ENCODE results near the gene PRG3.
A peak's percentile ranks its signal among the peaks of the same experiment; 100 is the strongest.
"Not testable (repeated sequence)": the region's sequence is repeated elsewhere in the genome, so short reads cannot be mapped to it uniquely, and the experiment has no call there.

The PRG3 gene

DNA sequence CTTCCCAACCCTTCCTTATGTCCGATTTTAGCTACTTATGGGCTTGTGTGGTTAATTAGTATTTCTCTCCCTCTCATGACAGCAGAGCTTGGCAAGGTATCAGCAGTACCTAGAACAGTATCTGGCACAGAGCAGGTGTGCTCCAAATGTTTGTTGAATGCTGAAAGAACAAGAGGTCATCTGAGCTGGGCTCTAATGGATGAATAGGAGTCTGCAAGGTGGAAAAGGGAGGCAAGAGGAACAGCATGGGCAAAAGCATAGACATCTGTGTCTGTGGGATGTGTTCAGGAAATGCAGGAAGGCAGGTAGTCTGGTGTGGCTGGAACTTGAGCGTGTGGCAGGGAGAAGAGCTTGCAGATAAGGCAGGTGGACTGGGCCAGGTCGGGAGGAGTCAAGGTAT is 19.0 kb downstream of the PRG3 start:
- no peak overlapping the region for H3K9ac ChIP-seq (ENCODE audit: low read length in 5 of 5)
- no peak overlapping the region for H3K4me3 ChIP-seq (ENCODE audit: low read depth in 1 of 5, low read length in 5 of 5)
- peaks cover 0 to 5% (median 0%) of the 10 kb centered on the region in 5 donors for H3K27me3 ChIP-seq (ENCODE audit: control insufficient read depth in 5 of 5, insufficient read depth in 4 of 5, low read length in 5 of 5)

DNA sequence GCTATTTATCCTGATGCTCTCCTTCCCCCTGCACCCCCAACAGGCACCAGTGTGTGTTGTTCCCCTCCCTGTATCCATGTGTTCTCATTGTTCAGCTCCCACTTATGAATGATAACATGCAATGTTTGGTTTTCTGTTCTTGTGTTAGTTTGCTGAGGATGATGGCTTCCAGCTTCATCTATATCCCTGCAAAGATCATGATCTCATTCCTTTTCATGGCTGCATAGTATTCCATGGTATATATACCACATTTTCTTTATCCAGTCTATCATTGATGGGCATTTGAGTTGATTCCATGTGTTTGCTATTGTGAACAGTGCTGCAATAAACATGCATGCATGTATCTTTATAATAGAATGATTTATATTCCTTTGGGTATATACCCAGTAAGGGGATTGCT is 19.5 kb downstream of the PRG3 start:
- not testable (repeated sequence) for H3K4me1 ChIP-seq (ENCODE audit: control insufficient read depth in 5 of 5, insufficient read depth in 5 of 5, low read length in 5 of 5); H3K4me3 ChIP-seq (ENCODE audit: low read depth in 1 of 5, low read length in 5 of 5); H3K36me3 ChIP-seq (ENCODE audit: control insufficient read depth in 5 of 5, insufficient read depth in 5 of 5, low read length in 5 of 5); H3K9ac ChIP-seq (ENCODE audit: low read length in 5 of 5); H3K27me3 ChIP-seq (ENCODE audit: control insufficient read depth in 5 of 5, insufficient read depth in 4 of 5, low read length in 5 of 5); H3K27ac ChIP-seq (ENCODE audit: low read depth, low read length); H3K9me3 ChIP-seq (ENCODE audit: control insufficient read depth in 5 of 5, low read length in 5 of 5)

More for the DNA sequence above, 19.0 kb downstream of the PRG3 start:
- Histone ChIP-seq H3K27ac (ENCODE audit: low read depth, low read length) (no peak overlapping the region), H3K9me3 (ENCODE audit: control insufficient read depth in 5 of 5, low read length in 5 of 5) (peaks cover 0 to 2% (median 0%) of the 10 kb centered on the region in 5 donors), H3K4me1 (ENCODE audit: control insufficient read depth in 5 of 5, insufficient read depth in 5 of 5, low read length in 5 of 5) (peaks cover 0 to 3% (median 0%) of the 10 kb centered on the region in 5 donors), H3K36me3 (ENCODE audit: control insufficient read depth in 5 of 5, insufficient read depth in 5 of 5, low read length in 5 of 5) (no peaks in the 10 kb centered on the region)

DNA sequence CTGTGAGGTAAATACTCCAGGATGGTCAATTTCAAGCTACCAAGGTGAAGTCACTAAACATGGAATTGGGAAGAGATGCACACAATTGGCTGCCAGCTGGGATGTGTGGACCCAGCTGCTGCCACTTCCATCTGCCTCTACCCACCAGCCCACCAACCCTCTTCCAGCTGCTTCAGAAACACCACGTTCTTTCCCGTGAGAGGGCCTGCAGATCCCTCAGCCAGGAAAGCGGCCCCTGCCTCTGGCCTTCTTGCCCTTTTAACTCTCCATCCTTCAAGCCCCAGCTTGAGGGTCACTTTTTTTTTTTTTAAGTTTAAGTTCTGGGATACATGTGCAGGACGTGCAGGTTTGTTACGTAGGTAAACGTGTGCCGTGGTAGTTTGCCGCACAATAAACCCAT is 20.0 kb downstream of the PRG3 start:
- H3K9me3 ChIP-seq (ENCODE audit: control insufficient read depth in 5 of 5, low read length in 5 of 5): peaks cover 0 to 2% (median 0%) of the 10 kb centered on the region in 5 donors

DNA sequence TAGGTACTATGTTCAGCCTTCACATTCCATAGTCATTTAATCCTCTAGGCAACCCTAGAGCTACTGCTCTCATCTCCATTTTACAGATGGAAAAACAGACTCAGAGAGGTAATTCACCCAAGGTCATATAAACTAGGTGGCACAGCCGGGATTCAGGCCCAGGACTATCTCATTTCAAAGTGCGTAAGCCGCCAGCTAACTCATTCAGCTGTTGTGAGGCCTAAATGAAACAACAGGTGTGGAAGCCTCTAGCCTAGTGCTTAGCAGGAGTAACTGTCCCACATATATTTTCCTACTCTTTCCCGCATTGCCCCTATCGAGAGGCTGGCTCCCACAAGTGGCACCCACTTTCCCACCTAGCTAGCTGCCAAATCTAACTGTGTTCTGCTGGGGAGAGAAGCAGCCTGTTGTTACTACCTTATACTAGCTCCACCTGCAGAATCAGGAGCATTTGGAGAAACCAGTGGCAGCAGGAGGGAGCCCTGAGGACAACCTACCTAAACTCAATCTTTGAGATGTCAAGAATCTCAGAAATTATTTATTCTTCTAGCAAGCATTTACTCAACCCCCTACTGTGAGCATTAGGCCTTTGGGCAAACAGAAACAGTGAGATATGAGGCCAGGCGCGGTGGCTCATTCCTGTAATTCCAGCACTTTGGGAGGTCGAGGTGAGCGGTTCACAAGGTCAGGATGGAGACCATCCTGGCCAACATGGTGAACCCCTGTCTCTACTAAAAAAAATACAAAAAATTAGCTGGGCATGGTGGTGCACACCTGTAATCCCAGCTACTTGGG is 20.9 kb downstream of the PRG3 start:
- H3K27me3 ChIP-seq (ENCODE audit: control insufficient read depth in 5 of 5, insufficient read depth in 4 of 5, low read length in 5 of 5): peaks cover 0 to 5% (median 0%) of the 10 kb centered on the region in 5 donors
- no peak overlapping the region for H3K9ac ChIP-seq (ENCODE audit: low read length in 5 of 5)
- peaks cover 0 to 2% (median 0%) of the 10 kb centered on the region in 5 donors for H3K9me3 ChIP-seq (ENCODE audit: control insufficient read depth in 5 of 5, low read length in 5 of 5)
- H3K4me1 ChIP-seq (ENCODE audit: control insufficient read depth in 5 of 5, insufficient read depth in 5 of 5, low read length in 5 of 5): peaks cover 0 to 3% (median 0%) of the 10 kb centered on the region in 5 donors
- H3K4me3 ChIP-seq (ENCODE audit: low read depth in 1 of 5, low read length in 5 of 5): no peak overlapping the region
- H3K27ac ChIP-seq (ENCODE audit: low read depth, low read length): no peak overlapping the region
- H3K36me3 ChIP-seq (ENCODE audit: control insufficient read depth in 5 of 5, insufficient read depth in 5 of 5, low read length in 5 of 5): no peaks in the 10 kb centered on the region

More for the DNA sequence above, 20.0 kb downstream of the PRG3 start:
- Histone ChIP-seq H3K27ac (ENCODE audit: low read depth, low read length) (no peak overlapping the region), H3K36me3 (ENCODE audit: control insufficient read depth in 5 of 5, insufficient read depth in 5 of 5, low read length in 5 of 5) (no peaks in the 10 kb centered on the region), H3K9ac (ENCODE audit: low read length in 5 of 5) (no peak overlapping the region), H3K4me1 (ENCODE audit: control insufficient read depth in 5 of 5, insufficient read depth in 5 of 5, low read length in 5 of 5) (peaks cover 0 to 3% (median 0%) of the 10 kb centered on the region in 5 donors), H3K27me3 (ENCODE audit: control insufficient read depth in 5 of 5, insufficient read depth in 4 of 5, low read length in 5 of 5) (peaks cover 0 to 5% (median 0%) of the 10 kb centered on the region in 5 donors), H3K4me3 (ENCODE audit: low read depth in 1 of 5, low read length in 5 of 5) (no peak overlapping the region)

DNA sequence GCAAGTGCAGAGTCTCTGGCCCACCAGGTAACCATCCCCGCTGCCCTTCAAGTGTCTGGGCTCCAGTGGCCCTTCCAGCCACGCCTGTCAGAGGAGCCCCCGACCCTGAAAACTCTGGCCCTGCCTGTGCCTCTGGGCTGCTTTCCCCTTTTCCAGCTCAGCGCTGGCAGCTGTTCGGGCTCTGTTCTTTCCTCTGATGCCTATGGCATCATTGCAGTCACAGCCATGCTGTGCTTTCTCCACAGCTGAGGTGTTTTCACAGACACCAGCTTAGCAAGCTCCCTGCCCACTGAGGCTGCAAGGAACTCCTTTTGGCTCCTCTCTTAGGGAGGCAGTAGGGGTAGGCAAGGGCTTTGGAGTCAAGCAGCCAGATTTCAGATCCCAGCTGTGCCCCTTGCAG is 21.6 kb downstream of the PRG3 start:
- no peaks in the 10 kb centered on the region for H3K36me3 ChIP-seq (ENCODE audit: control insufficient read depth in 5 of 5, insufficient read depth in 5 of 5, low read length in 5 of 5)
- peaks cover 0 to 5% (median 0%) of the 10 kb centered on the region in 5 donors for H3K27me3 ChIP-seq (ENCODE audit: control insufficient read depth in 5 of 5, insufficient read depth in 4 of 5, low read length in 5 of 5)
- no peak overlapping the region for H3K27ac ChIP-seq (ENCODE audit: low read depth, low read length)
- peaks cover 0 to 2% (median 0%) of the 10 kb centered on the region in 5 donors for H3K9me3 ChIP-seq (ENCODE audit: control insufficient read depth in 5 of 5, low read length in 5 of 5)
- peaks cover 0 to 3% (median 0%) of the 10 kb centered on the region in 5 donors for H3K4me1 ChIP-seq (ENCODE audit: control insufficient read depth in 5 of 5, insufficient read depth in 5 of 5, low read length in 5 of 5)
- no peak overlapping the region for H3K4me3 ChIP-seq (ENCODE audit: low read depth in 1 of 5, low read length in 5 of 5)
- no peak overlapping the region for H3K9ac ChIP-seq (ENCODE audit: low read length in 5 of 5)

DNA sequence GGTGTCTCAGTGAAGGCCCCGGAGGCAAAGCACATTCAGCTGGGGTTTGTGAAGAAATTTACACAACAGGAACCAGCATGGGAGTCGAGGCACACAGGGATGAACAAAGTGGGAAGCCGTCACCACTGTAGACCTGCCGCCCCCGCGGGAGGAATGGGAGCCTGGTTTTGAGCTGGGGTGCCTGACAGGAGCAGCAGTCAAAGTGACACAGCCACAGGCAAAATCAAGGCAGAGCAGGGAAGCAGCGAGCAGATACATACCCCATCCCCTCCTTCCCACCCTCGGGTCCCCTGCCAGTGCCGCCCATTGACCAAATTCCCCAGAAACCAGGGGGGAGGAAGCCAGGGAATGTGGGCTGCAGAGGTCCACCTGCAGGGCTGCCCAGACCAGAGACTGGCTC is 22.0 kb downstream of the PRG3 start:
- Histone ChIP-seq H3K27ac (ENCODE audit: low read depth, low read length) (no peak overlapping the region), H3K4me1 (ENCODE audit: control insufficient read depth in 5 of 5, insufficient read depth in 5 of 5, low read length in 5 of 5) (peaks cover 0 to 3% (median 0%) of the 10 kb centered on the region in 5 donors)

DNA sequence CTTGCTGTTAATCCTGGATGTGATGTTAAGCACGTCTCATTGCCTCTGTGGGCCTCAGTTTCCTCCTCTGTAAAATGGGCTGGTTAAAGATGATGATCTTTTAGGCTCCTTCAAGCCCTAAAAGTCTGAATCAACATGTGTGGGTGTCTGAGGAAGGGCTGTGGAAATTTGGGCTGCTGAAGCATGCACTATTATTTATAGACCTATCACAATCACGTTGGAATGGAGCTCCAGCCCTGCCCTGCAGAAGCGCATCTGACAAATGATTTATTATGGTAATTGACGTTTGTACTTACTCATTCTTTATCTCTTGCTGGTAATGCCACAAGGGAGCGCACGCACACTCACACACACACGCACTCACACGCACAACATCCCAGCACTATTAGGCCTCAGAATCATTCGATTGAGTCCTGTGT is 22.4 kb downstream of the PRG3 start:
- Histone ChIP-seq H3K4me1 (ENCODE audit: control insufficient read depth in 5 of 5, insufficient read depth in 5 of 5, low read length in 5 of 5) (peaks cover 0 to 3% (median 0%) of the 10 kb centered on the region in 5 donors), H3K9me3 (ENCODE audit: control insufficient read depth in 5 of 5, low read length in 5 of 5) (peaks cover 0 to 2% (median 0%) of the 10 kb centered on the region in 5 donors), H3K27ac (ENCODE audit: low read depth, low read length) (no peak overlapping the region), H3K36me3 (ENCODE audit: control insufficient read depth in 5 of 5, insufficient read depth in 5 of 5, low read length in 5 of 5) (no peaks in the 10 kb centered on the region), H3K9ac (ENCODE audit: low read length in 5 of 5) (no peak overlapping the region), H3K27me3 (ENCODE audit: control insufficient read depth in 5 of 5, insufficient read depth in 4 of 5, low read length in 5 of 5) (peaks cover 0 to 5% (median 0%) of the 10 kb centered on the region in 5 donors), H3K4me3 (ENCODE audit: low read depth in 1 of 5, low read length in 5 of 5) (no peak overlapping the region)

More for the DNA sequence above, 22.0 kb downstream of the PRG3 start:
- Histone ChIP-seq H3K4me3 (ENCODE audit: low read depth in 1 of 5, low read length in 5 of 5) (no peak overlapping the region), H3K9me3 (ENCODE audit: control insufficient read depth in 5 of 5, low read length in 5 of 5) (peaks cover 0 to 2% (median 0%) of the 10 kb centered on the region in 5 donors), H3K9ac (ENCODE audit: low read length in 5 of 5) (no peak overlapping the region), H3K27me3 (ENCODE audit: control insufficient read depth in 5 of 5, insufficient read depth in 4 of 5, low read length in 5 of 5) (peaks cover 0 to 5% (median 0%) of the 10 kb centered on the region in 5 donors), H3K36me3 (ENCODE audit: control insufficient read depth in 5 of 5, insufficient read depth in 5 of 5, low read length in 5 of 5) (no peaks in the 10 kb centered on the region)

DNA sequence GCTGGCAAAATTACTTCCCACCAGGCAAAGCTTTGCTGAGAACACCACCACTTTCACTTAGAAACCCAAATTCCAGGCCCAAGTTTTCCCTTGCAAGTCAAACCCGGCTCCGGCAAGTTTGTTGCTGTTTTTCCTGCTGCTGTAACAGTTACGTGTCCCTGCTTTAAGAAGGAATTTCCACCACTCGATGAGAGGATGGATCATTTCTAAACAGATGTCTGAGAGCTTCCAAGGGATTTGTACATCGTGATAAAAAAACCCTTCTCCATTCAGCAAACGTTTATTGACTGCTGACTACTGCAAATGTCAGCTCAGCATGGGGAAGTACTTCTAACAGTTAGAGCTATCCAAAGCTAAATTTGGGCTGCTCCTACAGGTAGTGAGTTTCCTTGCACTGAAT is 23.1 kb downstream of the PRG3 start:
- H3K9ac ChIP-seq (ENCODE audit: low read length in 5 of 5): no peak overlapping the region

DNA sequence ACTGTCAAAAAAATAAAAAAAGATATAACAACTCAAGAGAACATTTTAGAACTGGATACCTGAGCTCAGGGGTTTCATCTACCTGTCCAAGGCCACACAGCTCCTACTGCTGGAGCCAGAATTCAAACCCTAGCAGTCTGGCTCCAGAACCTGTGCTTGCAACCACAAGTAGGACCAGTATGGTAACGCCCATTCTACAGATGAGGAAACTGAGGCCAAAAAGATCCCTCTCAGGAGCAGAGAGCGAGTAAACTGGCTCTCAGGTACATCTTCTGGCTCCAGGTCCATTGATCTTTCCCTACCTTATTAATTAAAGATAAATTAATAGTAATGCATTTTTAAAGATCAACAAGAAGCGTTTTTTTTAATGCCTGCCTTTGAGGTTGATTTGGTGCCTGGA is 23.6 kb downstream of the PRG3 start:
- Histone ChIP-seq H3K9ac (ENCODE audit: low read length in 5 of 5) (no peak overlapping the region), H3K9me3 (ENCODE audit: control insufficient read depth in 5 of 5, low read length in 5 of 5) (no peaks in the 10 kb centered on the region), H3K27me3 (ENCODE audit: control insufficient read depth in 5 of 5, insufficient read depth in 4 of 5, low read length in 5 of 5) (no peaks in the 10 kb centered on the region), H3K4me1 (ENCODE audit: control insufficient read depth in 5 of 5, insufficient read depth in 5 of 5, low read length in 5 of 5) (peaks cover 0 to 3% (median 0%) of the 10 kb centered on the region in 5 donors), H3K27ac (ENCODE audit: low read depth, low read length) (no peak overlapping the region), H3K36me3 (ENCODE audit: control insufficient read depth in 5 of 5, insufficient read depth in 5 of 5, low read length in 5 of 5) (no peaks in the 10 kb centered on the region), H3K4me3 (ENCODE audit: low read depth in 1 of 5, low read length in 5 of 5) (no peak overlapping the region)

More for the DNA sequence above, 23.1 kb downstream of the PRG3 start:
- Histone ChIP-seq H3K27me3 (ENCODE audit: control insufficient read depth in 5 of 5, insufficient read depth in 4 of 5, low read length in 5 of 5) (peaks cover 0 to 3% (median 0%) of the 10 kb centered on the region in 5 donors), H3K4me1 (ENCODE audit: control insufficient read depth in 5 of 5, insufficient read depth in 5 of 5, low read length in 5 of 5) (peaks cover 0 to 3% (median 0%) of the 10 kb centered on the region in 5 donors), H3K4me3 (ENCODE audit: low read depth in 1 of 5, low read length in 5 of 5) (no peak overlapping the region), H3K27ac (ENCODE audit: low read depth, low read length) (no peak overlapping the region), H3K9me3 (ENCODE audit: control insufficient read depth in 5 of 5, low read length in 5 of 5) (no peaks in the 10 kb centered on the region), H3K36me3 (ENCODE audit: control insufficient read depth in 5 of 5, insufficient read depth in 5 of 5, low read length in 5 of 5) (no peaks in the 10 kb centered on the region)

DNA sequence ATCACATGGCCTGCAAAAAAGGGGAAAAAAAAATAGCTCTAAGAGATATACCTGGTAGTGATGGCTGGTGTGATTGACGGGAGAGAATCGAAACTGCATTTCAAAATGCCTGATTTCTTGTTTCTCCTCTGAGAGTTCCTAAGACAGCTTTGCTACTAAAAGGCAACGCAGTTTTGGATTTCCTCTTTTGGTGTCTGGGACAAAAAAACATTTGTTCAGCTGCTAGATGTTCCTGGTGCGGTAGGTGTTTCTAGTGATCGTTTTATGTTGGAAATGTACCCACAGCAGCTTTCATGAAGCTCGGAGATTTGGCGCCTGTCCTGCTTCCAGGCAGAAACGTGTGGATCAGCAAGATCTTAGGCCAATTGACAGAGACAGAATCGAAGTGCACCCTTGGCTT is 24.7 kb downstream of the PRG3 start:
- H3K27ac ChIP-seq (ENCODE audit: low read depth, low read length): no peak overlapping the region
- H3K9me3 ChIP-seq (ENCODE audit: control insufficient read depth in 5 of 5, low read length in 5 of 5): no peaks in the 10 kb centered on the region
- peak overlapping the region in 2 of 5 donors; percentile 16 to 21 for H3K9ac ChIP-seq (ENCODE audit: low read length in 5 of 5)
- no peaks in the 10 kb centered on the region for H3K27me3 ChIP-seq (ENCODE audit: control insufficient read depth in 5 of 5, insufficient read depth in 4 of 5, low read length in 5 of 5)
- H3K4me1 ChIP-seq (ENCODE audit: control insufficient read depth in 5 of 5, insufficient read depth in 5 of 5, low read length in 5 of 5): peaks cover 0 to 3% (median 0%) of the 10 kb centered on the region in 5 donors
- H3K36me3 ChIP-seq (ENCODE audit: control insufficient read depth in 5 of 5, insufficient read depth in 5 of 5, low read length in 5 of 5): peaks cover 0 to 2% (median 0%) of the 10 kb centered on the region in 5 donors
- H3K4me3 ChIP-seq (ENCODE audit: low read depth in 1 of 5, low read length in 5 of 5): no peak overlapping the region
